HepG2 (cell line): ENCODE results near the gene PDE4D. TPM values are rescaled to one million over a fixed set of nuclear protein-coding genes. Genes with fewer than 3 reads are reported as not detected.

Experiments used
- ATAC-seq: fragments of 200-7000 bp; cut with Tn5 transposase; 3 replicates; pipeline ENCODE4 v1.9.1; 2020; ENCODE audit warnings: mild to moderate bottlenecking, moderate library complexity
- BruUV-seq: library from RNA; stranded (reverse); fragments of 400-500 nt; replicated peaks from 2 replicates; lab custom pipeline; 2021; lab: Mats Ljungman, UMichigan
- CTCF ChIA-PET: fragments of 300-600 bp; formaldehyde crosslinking; extraction: SDS; loops from one replicate; lab custom pipeline; 2021; ENCODE audit warnings: low total read pairs, inconsistent platforms, low intra/inter-chr PET ratio; lab: Yijun Ruan, JAX
- POLR2A ChIA-PET: fragments of 350-600 bp; sonication (Branson Sonifier 250); formaldehyde crosslinking; loops from one replicate; lab custom pipeline; 2020; ENCODE audit warnings: antibody characterized with exemption, inconsistent platforms; lab: Yijun Ruan, JAX
- DNase-seq: peaks from one replicate; pipeline ENCODE4 v3.0.0-alpha.2; 2015; ENCODE audit warnings: low spot score
- FAIRE-seq: peaks from 3 replicates; lab custom pipeline; 2011; peaks lifted over from hg19 to GRCh38; lab: Jason Lieb, UNC
- H2AFZ ChIP-seq: one replicate; pipeline ENCODE4 v1.6.1; 2011; ENCODE audit warnings: low read length, inconsistent platforms
- H3K27ac ChIP-seq: fragments of 300-600 bp; 3 replicates; pipeline ENCODE4 v1.8.0; 2011; ENCODE audit warnings: mixed run types, mild to moderate bottlenecking, mixed read lengths, low read length, inconsistent platforms; ENCODE audit not compliant: insufficient read depth; ENCODE audit errors: extremely low read length
- H3K27me3 ChIP-seq, 2 experiments: fragments of 200-600 bp in 1 of 2; 2 replicates in 1 of 2; 3 replicates in 1 of 2; pipeline versions ENCODE4 v1.6.0 to v1.8.0; 2011; ENCODE audit warnings: low read length in 2 of 2, mild to moderate bottlenecking in 2 of 2, moderate library complexity in 2 of 2, inconsistent platforms in 1 of 2; ENCODE audit not compliant: insufficient read depth in 2 of 2, control insufficient read depth in 1 of 2
- H3K36me3 ChIP-seq, 2 experiments: fragments of 200-600 bp in 1 of 2; replicated peaks in 1 of 2; 2 replicates in 1 of 2; 3 replicates in 1 of 2; pipeline versions ENCODE4 v1.5.1 to v1.8.0; 2011; ENCODE audit warnings: low read length in 2 of 2, inconsistent platforms in 1 of 2; ENCODE audit not compliant: insufficient read depth in 2 of 2, control insufficient read depth in 1 of 2
- H3K4me1 ChIP-seq: 2 replicates; pipeline ENCODE4 v1.5.1; 2012; ENCODE audit warnings: low read length, inconsistent platforms; ENCODE audit not compliant: insufficient read depth
- H3K4me2 ChIP-seq: 2 replicates; pipeline ENCODE4 v1.6.0; 2011; ENCODE audit warnings: low read depth, low read length, inconsistent platforms
- H3K4me3 ChIP-seq, 3 experiments: fragments of 200-600 bp in 1 of 3; sonication (generic), shearing (Covaris generic) in 1 of 3; replicated peaks in 1 of 3; 2 replicates each; pipeline ENCODE4 v1.5.1; 2011 to 2016; ENCODE audit warnings: low read length in 3 of 3, inconsistent platforms in 2 of 3, low read depth in 2 of 3, mild to moderate bottlenecking in 2 of 3, control low read depth in 1 of 3, mixed read lengths in 1 of 3; ENCODE audit not compliant: insufficient read depth in 1 of 3
- H3K79me2 ChIP-seq: one replicate; pipeline ENCODE4 v1.6.1; 2011; ENCODE audit warnings: low read length, inconsistent platforms; ENCODE audit not compliant: insufficient read depth
- H3K9ac ChIP-seq: 2 replicates; pipeline ENCODE4 v1.6.0; 2011; ENCODE audit warnings: mild to moderate bottlenecking, low read depth, low read length, inconsistent platforms; ENCODE audit not compliant: insufficient read depth
- H3K9me3 ChIP-seq: 2 replicates; pipeline ENCODE4 v1.5.1; 2012; ENCODE audit warnings: mild to moderate bottlenecking, low read length
- H4K20me1 ChIP-seq: 2 replicates; pipeline ENCODE4 v1.6.0; 2011; ENCODE audit warnings: inconsistent platforms, mild to moderate bottlenecking, low read length, moderate library complexity; ENCODE audit not compliant: insufficient read depth
- AGO1 ChIP-seq: fragments of 200-400 bp; formaldehyde crosslinking; IDR thresholded peaks from 2 replicates; pipeline ENCODE4 v1.6.1; 2017; ENCODE audit warnings: mild to moderate bottlenecking, low read depth, low read length, moderate library complexity; ENCODE audit not compliant: poor library complexity, severe bottlenecking
- BCL6 ChIP-seq: IDR thresholded peaks from 2 replicates; pipeline ENCODE4 v1.6.1; 2016; ENCODE audit warnings: missing genetic modification reagents, missing compliant biosample characterization
- BHLHE40 ChIP-seq: IDR thresholded peaks from 2 replicates; pipeline ENCODE4 v1.6.1; 2011; ENCODE audit warnings: low read length, improper control_type of control experiment
- JUN ChIP-seq: sonication (generic); formaldehyde crosslinking; IDR thresholded peaks from 2 replicates; pipeline ENCODE4 v1.4.0; 2020; ENCODE audit warnings: mild to moderate bottlenecking, missing genetic modification reagents
- KLF9 ChIP-seq: IDR thresholded peaks from 2 replicates; pipeline ENCODE4 v1.6.1; 2016; ENCODE audit warnings: low read depth
- whole genome bisulfite sequencing: methylation state at CpG from one replicate; pipeline ENCODE4 v1.1.6; 2017; ENCODE audit warnings: low lambda C conversion rate; 5-methylcytosine and 5-hydroxymethylcytosine counted together
- in situ Hi-C: cut with HindIII; loops from 2 replicates; pipeline ENCODE4 v1.10.0; 2017; ENCODE audit warnings: low pct_unique_long_range_greater_than_20kb; ENCODE audit not compliant: extremely low pct_ligation_motif_present
- intact Hi-C: fragments of 100-400 bp; cut with micrococcal nuclease; formaldehyde crosslinking; loops from one replicate; pipeline ENCODE4 v1.10.0; 2022; ENCODE audit not compliant: unreplicated experiment
- polyA plus RNA-seq, 8 experiments: library from polyadenylated mRNA; depleted of rRNA in 3 of 8; stranded (reverse) in 7 of 8; unstranded in 1 of 8; fragments of >200 nt; fragmentation: Illumina TruSeq in 4 of 8; extraction: Trizol in 4 of 8; gene quantifications; 2 replicates each; pipeline versions ENCODE4 v1.2.1 to v1.2.3, GENCODE V29; 2011 to 2016; ENCODE audit warnings: low read depth in 4 of 8, missing spikeins in 1 of 8, mixed read lengths in 1 of 8; ENCODE audit not compliant: insufficient read depth in 1 of 8
- total RNA-seq, 5 experiments: library from RNA; depleted of rRNA; stranded (reverse); fragments of >200 nt; fragmentation: Illumina TruSeq; extraction: Trizol; gene quantifications; 2 replicates each; pipeline ENCODE4 v1.2.3, GENCODE V29; 2016; ENCODE audit warnings: low read depth in 1 of 5
- TF ChIP-seq, protein P1 (sequence below): sonication (generic); formaldehyde crosslinking; IDR thresholded peaks from 2 replicates; pipeline ENCODE4 v1.4.0; 2020; ENCODE audit warnings: low read depth, mild to moderate bottlenecking, missing genetic modification reagents
- TF ChIP-seq, protein P2 (sequence below): IDR thresholded peaks from 2 replicates; pipeline ENCODE4 v1.6.1; 2016; ENCODE audit warnings: missing biosample characterization, missing genetic modification reagents, low read depth

Gene PDE4D
- total and polyA plus RNA-seq, 2 of the 13 experiments (the other 11 are each of a cell fraction or from before 2014, with no cell fraction given): 7.0 to 12.2 TPM

DNA sequence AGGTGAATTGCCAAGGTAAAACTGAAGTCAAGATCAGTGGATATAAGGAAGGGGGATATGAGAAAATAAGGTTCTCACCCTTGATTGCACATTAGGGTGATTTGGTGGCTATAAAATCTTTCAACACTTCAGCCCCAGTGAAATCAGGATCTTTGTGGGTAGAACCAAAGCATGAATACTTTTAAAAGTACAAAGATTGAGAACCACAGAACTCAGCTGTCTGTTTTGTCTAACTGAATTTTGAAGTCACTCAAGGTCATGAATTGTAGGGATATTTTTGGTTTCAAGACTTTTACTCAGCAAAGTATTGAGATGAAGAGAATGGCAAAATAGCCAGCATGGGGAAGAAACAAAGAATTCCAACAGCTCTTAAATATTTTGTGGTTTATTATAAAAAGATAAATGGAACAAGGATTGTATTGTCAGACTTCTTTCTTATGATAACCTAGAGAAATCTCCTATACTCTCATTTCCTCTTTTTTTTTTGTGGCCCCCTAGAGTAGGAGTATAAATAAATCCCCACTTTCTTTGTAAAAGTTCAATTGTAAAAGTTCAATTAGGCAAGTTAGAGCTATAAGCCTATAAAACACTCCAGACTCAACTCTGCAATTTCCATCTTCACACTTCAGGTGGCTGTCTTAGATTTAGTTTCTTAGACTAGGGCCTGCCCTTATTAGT, 272.9 kb downstream of the PDE4D start:
- in situ Hi-C loops (no loop called here), intact Hi-C loops (no loop called here)
- TF ChIP-seq, protein P1, sequence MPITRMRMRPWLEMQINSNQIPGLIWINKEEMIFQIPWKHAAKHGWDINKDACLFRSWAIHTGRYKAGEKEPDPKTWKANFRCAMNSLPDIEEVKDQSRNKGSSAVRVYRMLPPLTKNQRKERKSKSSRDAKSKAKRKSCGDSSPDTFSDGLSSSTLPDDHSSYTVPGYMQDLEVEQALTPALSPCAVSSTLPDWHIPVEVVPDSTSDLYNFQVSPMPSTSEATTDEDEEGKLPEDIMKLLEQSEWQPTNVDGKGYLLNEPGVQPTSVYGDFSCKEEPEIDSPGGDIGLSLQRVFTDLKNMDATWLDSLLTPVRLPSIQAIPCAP (CRISPR knock-in tag): no peak
- TF ChIP-seq KLF9 (CRISPR knock-in tag) (no peak), JUN (CRISPR knock-in tag) (no peak)
- CTCF ChIA-PET: no interaction called here
- H3K4me2 ChIP-seq: no peak overlapping the region
- H2AFZ ChIP-seq: no peak overlapping the region
- H3K27ac ChIP-seq: no peak overlapping the region
- FAIRE-seq (no peak), ATAC-seq (no peak), DNase-seq (no peak)
- H4K20me1 ChIP-seq: no peaks in the 10 kb centered on the region
- H3K9ac ChIP-seq: no peak overlapping the region
- no peaks in the 10 kb centered on the region for H3K9me3 ChIP-seq
- no TSS peak for BruUV-seq
- H3K36me3 ChIP-seq: no peaks in the 10 kb centered on the region
- no peaks in the 10 kb centered on the region for H3K27me3 ChIP-seq
- no peaks in the 10 kb centered on the region for H3K79me2 ChIP-seq
- H3K4me1 ChIP-seq: no peaks in the 10 kb centered on the region
- no peak overlapping the region for H3K4me3 ChIP-seq
- POLR2A ChIA-PET: no interaction called here

DNA sequence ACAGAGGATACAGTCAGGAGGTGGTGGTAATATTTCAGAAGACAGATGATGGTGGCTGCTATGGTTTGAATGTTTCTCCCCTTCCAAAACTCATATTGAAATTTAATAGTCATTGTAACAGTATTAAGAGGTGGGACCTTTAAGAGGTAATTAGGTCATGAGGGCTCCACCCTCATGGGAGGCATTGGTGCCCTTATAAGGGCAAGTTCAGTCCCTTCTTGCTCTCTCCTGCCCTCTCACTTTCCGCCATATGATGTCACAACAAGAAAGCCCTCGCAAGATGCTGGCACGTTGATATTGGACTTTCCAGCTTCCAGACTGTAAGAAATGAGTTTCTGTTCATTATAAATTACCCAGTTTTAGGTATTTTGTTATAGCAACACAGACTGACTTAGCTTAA, 274.9 kb downstream of the PDE4D start:
- Histone ChIP-seq H3K27ac (no peak overlapping the region), H3K4me3 (no peak overlapping the region), H3K9me3 (no peaks in the 10 kb centered on the region), H3K27me3 (no peaks in the 10 kb centered on the region), H3K4me2 (no peak overlapping the region), H3K79me2 (no peaks in the 10 kb centered on the region), H3K4me1 (no peaks in the 10 kb centered on the region), H3K9ac (no peak overlapping the region), H4K20me1 (no peaks in the 10 kb centered on the region), H3K36me3 (no peaks in the 10 kb centered on the region), H2AFZ (no peak overlapping the region)
- WGBS: 61% methylated on average over 3 of the region's 3 CpGs
- no peak for DNase-seq
- no peak for FAIRE-seq
- TF ChIP-seq, protein P2, sequence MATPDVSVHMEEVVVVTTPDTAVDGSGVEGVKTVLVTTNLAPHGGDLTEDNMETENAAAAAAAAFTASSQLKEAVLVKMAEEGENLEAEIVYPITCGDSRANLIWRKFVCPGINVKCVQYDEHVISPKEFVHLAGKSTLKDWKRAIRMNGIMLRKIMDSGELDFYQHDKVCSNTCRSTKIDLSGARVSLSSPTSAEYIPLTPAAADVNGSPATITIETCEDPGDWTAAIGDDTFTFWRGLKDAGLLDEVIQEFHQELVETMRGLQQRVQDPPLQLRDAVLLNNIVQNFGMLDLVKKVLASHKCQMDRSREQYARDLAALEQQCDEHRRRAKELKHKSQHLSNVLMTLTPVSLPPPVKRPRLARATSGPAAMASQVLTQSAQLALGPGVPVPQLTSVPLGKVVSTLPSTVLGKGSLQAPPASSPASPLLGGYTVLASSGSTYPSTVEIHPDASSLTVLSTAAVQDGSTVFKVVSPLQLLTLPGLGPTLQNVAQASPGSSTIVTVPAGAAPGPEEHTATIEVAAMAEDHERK (CRISPR knock-in tag): no peak
- TF ChIP-seq BHLHE40: no peak
- TF ChIP-seq BCL6 (CRISPR knock-in tag): no peak
- no peak for TF ChIP-seq AGO1
- in situ Hi-C loops (no loop called here), intact Hi-C loops (no loop called here)
- BruUV-seq: no TSS peak
- ATAC-seq: no peak
- ChIA-PET CTCF (no interaction called here), POLR2A (no interaction called here)
